SHP77 treated with DMSO at 0.1 percent for 48 hours (cell line): ENCODE measurements around the gene ZNF133.

Source experiments
- DNase-seq: peaks from one replicate; lab custom pipeline; 2025; lab: John Stamatoyannopoulos, UW

ZNF133 gene

DNA sequence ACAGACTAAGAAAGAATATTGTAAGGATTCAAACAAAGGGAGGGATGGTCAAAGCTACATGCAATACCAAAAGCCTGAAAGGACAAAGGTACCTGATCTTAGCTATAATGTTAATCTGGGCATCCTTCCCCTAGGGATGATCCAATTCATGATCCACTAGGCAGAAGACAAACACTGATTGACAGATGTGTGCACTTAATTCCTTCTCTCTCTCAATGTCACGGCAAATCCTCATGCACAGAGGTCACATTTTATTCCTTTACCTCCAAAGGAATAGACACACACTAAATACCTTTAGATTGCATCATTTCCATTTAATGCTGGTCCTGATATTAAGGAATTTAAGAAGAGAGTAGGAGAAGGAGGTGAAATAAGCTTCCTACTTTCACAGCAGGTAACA is 73.4 kb downstream of the ZNF133 start:
- no peak for DNase-seq

- DNase-seq = no peak
Observed at GRCh38 chr20:18362916-18363315, 74.6 kb downstream of the ZNF133 start.

DNA sequence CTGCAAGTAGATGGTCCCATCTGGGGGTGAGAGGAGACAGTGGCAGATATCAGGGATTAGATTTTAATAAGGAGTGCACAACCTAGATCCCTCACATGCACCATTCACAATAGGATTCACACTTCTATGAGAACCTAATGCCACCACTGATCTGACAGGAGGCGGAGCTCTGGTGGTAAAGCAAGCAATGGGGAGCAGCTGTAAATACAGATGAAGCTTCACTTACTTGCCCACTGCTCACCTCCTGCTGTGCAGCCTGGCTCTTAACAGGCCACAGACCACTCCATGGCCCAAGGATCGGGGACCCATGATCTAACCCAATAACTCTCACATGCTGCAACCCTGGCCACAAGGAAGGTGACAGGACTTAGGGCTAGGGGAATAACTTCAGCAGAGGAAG is 75.4 kb downstream of the ZNF133 start:
- DNase-seq = no peak

DNA sequence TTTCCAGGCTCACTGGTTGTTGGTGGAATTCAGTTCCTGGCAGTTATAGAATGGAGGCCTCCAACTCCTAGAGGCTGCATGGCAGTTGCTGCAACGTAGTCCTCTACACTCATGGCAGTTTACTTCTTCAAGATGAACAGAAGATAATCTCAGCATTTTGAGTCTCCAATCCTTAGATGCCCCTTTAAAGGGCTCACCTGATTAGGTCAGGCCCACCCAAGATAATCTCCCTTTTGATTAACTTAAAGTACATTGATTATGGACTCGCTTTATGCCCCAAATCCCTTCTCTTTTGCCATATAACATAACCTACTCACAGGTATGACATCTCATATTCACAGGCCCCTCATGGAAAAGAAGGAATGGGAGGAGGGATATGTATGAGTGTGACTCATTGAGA is 76.4 kb downstream of the ZNF133 start:
- DNase-seq = no peak
